Measurements from ENCODE around the gene ZNF521. TPM values are rescaled to one million over a fixed set of nuclear protein-coding genes. Genes with fewer than 3 reads are reported as not detected.
A peak's percentile ranks its signal among the peaks of the same experiment; 100 is the strongest.

ZNF521 gene
- total RNA-seq, 1 donor from 2014 or later = 75.1 TPM

DNA sequence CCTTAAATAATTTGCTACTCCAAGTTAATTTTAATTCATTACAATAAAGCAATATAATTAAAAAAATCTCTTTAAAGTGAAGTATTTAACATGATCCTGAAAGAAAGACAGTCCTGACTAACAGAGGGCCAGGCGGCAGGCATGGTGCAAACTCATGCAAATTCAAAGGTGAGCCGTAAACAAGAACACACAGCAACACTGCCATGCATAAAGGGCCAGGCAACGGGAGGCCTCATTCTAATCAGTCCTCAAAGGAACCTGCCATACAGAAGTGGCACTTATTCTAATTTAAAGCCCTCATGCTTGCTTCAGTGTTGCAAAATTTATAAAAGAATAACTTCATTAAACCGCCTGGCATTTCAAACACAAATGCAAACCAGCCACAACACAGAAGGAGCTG is 277.0 kb downstream of the ZNF521 start:
- peaks cover 4% of the 10 kb centered on the region for H3K27me3 Mint-ChIP-seq
- H3K27ac Mint-ChIP-seq = no peak overlapping the region
- no peaks in the 10 kb centered on the region for H3K9me3 Mint-ChIP-seq
- no peak for TF ChIP-seq CTCF (conservative IDR thresholded peaks at IDR 0.05)
- DNase-seq (ENCODE audit: extremely low spot score, unreplicated experiment) = no peak
- H3K4me1 Mint-ChIP-seq (ENCODE audit: unreplicated experiment) = peaks cover 60% of the 10 kb centered on the region
- no peak overlapping the region for H3K4me3 Mint-ChIP-seq
- H3K36me3 Mint-ChIP-seq = peaks cover 7% of the 10 kb centered on the region

- H3K36me3 Mint-ChIP-seq = peaks cover 7% of the 10 kb centered on the region
- no peak for TF ChIP-seq CTCF (conservative IDR thresholded peaks at IDR 0.05)
- H3K27me3 Mint-ChIP-seq = no peaks in the 10 kb centered on the region
- H3K9me3 Mint-ChIP-seq = no peaks in the 10 kb centered on the region
- no peak for DNase-seq (ENCODE audit: extremely low spot score, unreplicated experiment)
- H3K4me3 Mint-ChIP-seq = no peak overlapping the region
- peaks cover 42% of the 10 kb centered on the region for H3K4me1 Mint-ChIP-seq (ENCODE audit: unreplicated experiment)
- no peak overlapping the region for H3K27ac Mint-ChIP-seq
Measured at GRCh38 chr18:25072205-25072604, 279.8 kb downstream of the ZNF521 start.

DNA sequence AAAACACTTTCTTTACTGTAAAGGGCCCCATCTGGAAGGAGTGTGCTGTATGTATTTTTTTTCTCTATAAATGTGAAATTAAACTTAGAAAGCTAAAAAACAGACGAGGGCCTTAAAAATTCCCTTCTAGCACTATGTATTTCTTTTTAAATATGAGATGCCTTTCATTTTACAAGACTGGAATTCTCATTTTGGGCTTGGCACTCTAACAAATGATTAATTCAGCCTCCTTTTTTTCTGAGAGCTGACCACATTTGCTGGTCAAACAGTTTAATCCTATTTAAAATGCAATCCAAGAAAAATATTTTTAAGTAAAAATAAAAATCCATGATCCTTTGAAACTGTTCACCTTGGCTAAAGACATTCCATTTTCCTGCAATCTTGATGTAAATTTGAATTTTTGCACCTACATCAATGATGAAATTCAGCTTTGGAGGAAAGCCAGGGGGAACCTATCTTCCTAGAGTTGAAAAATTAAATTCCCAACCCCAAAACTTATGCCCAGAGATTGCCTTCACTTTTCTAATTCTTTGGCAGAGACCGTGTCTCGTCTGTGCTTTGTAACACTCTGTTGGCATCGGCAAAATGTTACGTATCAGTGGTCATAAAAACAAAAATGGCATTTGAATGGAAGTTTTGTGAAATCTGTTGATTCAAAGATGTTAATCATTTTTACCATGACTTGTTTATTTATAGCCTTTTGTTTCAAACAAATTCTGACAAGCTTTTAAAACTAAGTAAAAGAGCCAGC is 284.5 kb downstream of the ZNF521 start:
- DNase-seq (ENCODE audit: extremely low spot score, unreplicated experiment) = no peak
- no peak for TF ChIP-seq CTCF (conservative IDR thresholded peaks at IDR 0.05)
- Mint-ChIP-seq H3K4me1 (ENCODE audit: unreplicated experiment) (peaks cover 12% of the 10 kb centered on the region), H3K27me3 (no peaks in the 10 kb centered on the region), H3K27ac (no peak overlapping the region), H3K36me3 (peaks cover 7% of the 10 kb centered on the region), H3K9me3 (no peaks in the 10 kb centered on the region), H3K4me3 (no peak overlapping the region)

GRCh38 chr18:25066516-25066915 is 285.4 kb downstream of the ZNF521 start:
- Mint-ChIP-seq H3K4me1 (ENCODE audit: unreplicated experiment) (peaks cover 17% of the 10 kb centered on the region), H3K27me3 (no peaks in the 10 kb centered on the region), H3K27ac (no peak overlapping the region), H3K36me3 (peaks cover 10% of the 10 kb centered on the region), H3K4me3 (peak overlapping the region; percentile 38), H3K9me3 (no peaks in the 10 kb centered on the region)
- no peak for TF ChIP-seq CTCF (conservative IDR thresholded peaks at IDR 0.05)
- no peak for DNase-seq (ENCODE audit: extremely low spot score, unreplicated experiment)

- Mint-ChIP-seq H3K4me1 (ENCODE audit: unreplicated experiment) (peaks cover 20% of the 10 kb centered on the region), H3K9me3 (no peaks in the 10 kb centered on the region), H3K4me3 (no peak overlapping the region), H3K27me3 (no peaks in the 10 kb centered on the region), H3K36me3 (peaks cover 4% of the 10 kb centered on the region), H3K27ac (no peak overlapping the region)
- no peak for DNase-seq (ENCODE audit: extremely low spot score, unreplicated experiment)
- TF ChIP-seq CTCF (conservative IDR thresholded peaks at IDR 0.05) = no peak
Measured at GRCh38 chr18:25062720-25063119, 289.2 kb downstream of the ZNF521 start.
